D721Med (cell line): ENCODE measurements around the gene HBZ.

Experiments used
- DNase-seq: peaks from one replicate; pipeline ENCODE4 v3.0.0; 2011; ENCODE audit warnings: low spot score; ENCODE audit not compliant: insufficient read length
- FAIRE-seq: peaks from 2 replicates; lab custom pipeline; 2011; peaks lifted over from hg19 to GRCh38; lab: Jason Lieb, UNC
- CTCF ChIP-seq: IDR thresholded peaks from 2 replicates; pipeline ENCODE4 v1.5.1; 2012; ENCODE audit warnings: mild to moderate bottlenecking, control low read depth; ENCODE audit not compliant: insufficient read depth; ENCODE audit errors: missing control alignments

HBZ gene

GRCh38 chr16:133716-134115, 18.7 kb upstream of the HBZ start:
- no peak for FAIRE-seq
- TF ChIP-seq CTCF, result no peak

GRCh38 chr16:138049-138417, 14.4 kb upstream of the HBZ start:
- DNase-seq, result no peak
- no peak for FAIRE-seq

More at GRCh38 chr16:133716-134115, 18.7 kb upstream of the HBZ start:
- DNase-seq, result no peak

DNA sequence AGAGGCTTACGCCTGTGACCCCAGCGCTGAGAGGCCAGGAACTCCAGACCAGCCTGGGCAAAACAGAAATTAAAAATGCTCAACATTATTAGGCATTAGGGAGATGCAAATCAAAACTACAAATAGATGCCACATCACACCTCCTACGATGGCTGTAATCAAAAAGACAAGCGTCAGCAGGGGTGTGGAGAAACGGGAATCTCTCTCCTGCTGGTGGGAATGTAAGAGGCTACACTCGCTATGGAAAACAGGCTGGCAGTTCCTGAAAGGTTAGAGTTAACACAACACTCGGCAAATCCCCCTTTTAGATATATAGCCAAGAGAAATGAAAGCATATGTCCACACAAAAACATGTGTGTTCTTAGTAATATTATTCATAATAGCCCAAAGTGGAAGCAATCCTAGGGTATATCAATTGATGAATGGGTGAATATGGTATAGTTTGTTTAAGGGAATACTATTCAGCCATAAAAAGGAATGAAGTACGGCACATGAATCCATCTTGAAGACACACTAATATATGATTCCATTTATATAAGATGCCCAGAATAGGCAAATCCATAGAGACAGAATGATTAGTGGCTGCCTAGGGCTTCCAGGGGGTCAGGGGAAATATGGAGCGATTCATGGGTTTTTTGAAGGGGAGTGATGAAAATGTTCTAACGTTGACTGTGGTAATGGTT, 12.1 kb upstream of the HBZ start:
- no peak for DNase-seq
- FAIRE-seq, result no peak
- no peak for TF ChIP-seq CTCF

More at GRCh38 chr16:138049-138417, 14.4 kb upstream of the HBZ start:
- no peak for TF ChIP-seq CTCF

DNA sequence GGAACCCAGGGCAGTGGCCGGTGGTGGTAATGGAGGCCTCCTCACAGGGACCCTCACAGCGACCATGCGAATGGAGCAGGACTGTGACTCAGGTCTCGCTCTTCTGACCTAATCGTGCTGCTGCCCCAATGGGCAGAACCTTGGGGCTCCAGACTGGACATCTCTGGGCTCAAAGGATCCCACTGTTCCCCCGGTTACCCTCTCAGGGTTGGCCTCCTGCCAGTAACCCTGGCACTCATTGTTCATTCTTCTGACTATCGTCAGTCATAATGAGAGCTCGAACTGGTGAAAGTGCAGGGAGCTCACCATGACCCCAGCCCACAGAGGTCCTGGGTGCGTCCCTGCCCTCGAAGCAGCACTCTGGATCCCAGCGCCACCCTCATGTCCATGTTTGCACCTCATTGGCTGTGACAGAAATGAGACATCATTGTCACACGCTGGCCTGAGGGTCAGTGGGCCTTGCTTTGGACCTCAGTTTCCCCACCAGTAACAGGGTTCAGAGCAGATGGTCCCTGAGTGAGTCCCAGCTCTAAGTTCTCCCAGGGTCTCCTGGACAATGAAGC, 10.0 kb upstream of the HBZ start:
- FAIRE-seq (no peak), DNase-seq (no peak)
- no peak for TF ChIP-seq CTCF

GRCh38 chr16:143047-143446, 9.4 kb upstream of the HBZ start:
- TF ChIP-seq CTCF, result no peak
- DNase-seq (no peak), FAIRE-seq (no peak)

DNA sequence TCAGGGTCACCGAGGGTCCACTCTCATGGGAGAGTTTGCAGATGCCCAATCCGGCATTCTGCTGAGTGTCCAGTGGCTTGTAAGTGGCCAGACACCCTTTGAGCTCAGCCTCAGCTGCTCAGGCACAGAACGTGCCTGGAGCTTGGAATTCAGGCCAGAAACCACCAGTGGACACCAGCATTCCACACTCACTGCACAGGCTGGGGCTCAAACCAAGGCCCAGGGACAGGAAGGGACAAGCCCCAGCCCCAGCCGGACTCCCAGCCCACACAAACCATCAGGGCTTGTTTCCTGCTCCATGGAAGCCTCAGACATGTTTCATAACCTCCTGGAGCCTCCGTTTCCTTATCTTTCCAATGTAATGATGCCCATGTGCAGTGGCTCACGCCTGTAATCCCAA, 9.0 kb upstream of the HBZ start:
- no peak for TF ChIP-seq CTCF
- DNase-seq, result no peak
- FAIRE-seq, result no peak

DNA sequence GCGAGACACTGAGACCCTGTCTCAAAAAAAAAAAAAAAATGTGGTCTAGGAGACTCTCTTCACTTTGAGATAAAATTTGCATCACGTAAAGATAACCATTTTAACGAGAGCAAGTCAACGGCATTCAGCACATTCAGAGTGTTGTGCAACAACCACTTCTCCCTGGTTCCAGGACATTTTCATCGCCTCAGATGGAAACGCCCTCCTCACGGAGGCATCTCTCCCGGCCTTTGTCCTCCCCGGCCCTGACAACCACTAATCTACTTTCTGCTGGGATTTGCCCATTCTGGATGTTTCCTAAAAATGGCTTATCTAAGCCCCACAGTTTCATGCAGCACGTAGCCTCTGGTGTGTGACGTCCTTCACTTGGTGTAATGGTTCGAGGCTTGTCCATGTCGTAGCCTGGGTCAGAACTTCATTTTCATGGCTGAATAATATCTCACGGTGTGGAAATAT, 7.6 kb upstream of the HBZ start:
- FAIRE-seq, result no peak
- DNase-seq, result no peak
- TF ChIP-seq CTCF, result no peak
